Measurements from ENCODE around the gene BDKRB2. TPM values are rescaled to one million over a fixed set of nuclear protein-coding genes. Genes with fewer than 3 reads are reported as not detected.
"Not testable (repeated sequence)": the region's sequence is repeated elsewhere in the genome, so short reads cannot be mapped to it uniquely, and the experiment has no call there.

BDKRB2 gene
- polyA plus RNA-seq, 2 donors: 8.2 to 15.1 TPM

- H3K27ac ChIP-seq (ENCODE audit: low read depth in 2 of 2, low read length in 1 of 2): no peak overlapping the region
- no peaks in the 10 kb centered on the region for H3K4me1 ChIP-seq (ENCODE audit: control insufficient read depth in 2 of 2, insufficient read depth in 2 of 2, low read length in 1 of 2)
- H3K36me3 ChIP-seq (ENCODE audit: control insufficient read depth in 2 of 2, insufficient read depth in 2 of 2, low read length in 1 of 2): peaks cover 4 to 9% of the 10 kb centered on the region in 2 donors
- no peaks in the 10 kb centered on the region for H3K27me3 ChIP-seq (ENCODE audit: control insufficient read depth in 1 of 2, insufficient read depth in 2 of 2, low read length in 2 of 2)
- no peaks in the 10 kb centered on the region for H3K9me3 ChIP-seq (ENCODE audit: control insufficient read depth in 2 of 2, insufficient read depth in 1 of 2, low read depth in 1 of 2, low read length in 1 of 2)
- H3K4me3 ChIP-seq (ENCODE audit: low read depth in 1 of 2, low read length in 2 of 2): no peak overlapping the region
- 82 to 87% methylated on average over 11 of the region's 11 CpGs for WGBS, 2 donors
Measured at GRCh38 chr14:96232506-96232905, 27.9 kb downstream of the BDKRB2 start.

DNA sequence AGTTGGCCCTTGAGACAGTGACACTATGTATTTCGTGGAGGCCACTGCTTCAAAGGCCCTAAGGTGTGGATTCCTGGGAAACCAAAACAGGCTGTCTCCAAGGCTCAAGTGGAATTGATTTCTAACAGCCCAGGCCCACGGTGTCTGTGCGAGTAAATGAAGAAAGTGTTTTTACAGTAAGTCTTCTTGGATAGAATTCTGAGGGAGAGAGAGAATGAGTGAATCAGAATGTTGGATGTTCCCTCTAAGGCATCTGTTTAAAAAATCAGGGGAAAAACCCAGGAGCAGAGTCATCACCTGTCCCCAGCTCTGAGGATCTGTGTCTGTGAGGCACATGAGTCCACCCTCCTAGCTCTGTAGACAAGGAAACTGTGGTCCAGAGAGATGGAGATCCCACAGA, 29.0 kb downstream of the BDKRB2 start:
- Histone ChIP-seq H3K9me3 (ENCODE audit: control insufficient read depth in 2 of 2, insufficient read depth in 1 of 2, low read depth in 1 of 2, low read length in 1 of 2) (no peaks in the 10 kb centered on the region), H3K4me1 (ENCODE audit: control insufficient read depth in 2 of 2, insufficient read depth in 2 of 2, low read length in 1 of 2) (no peaks in the 10 kb centered on the region), H3K27ac (ENCODE audit: low read depth in 2 of 2, low read length in 1 of 2) (no peak overlapping the region), H3K36me3 (ENCODE audit: control insufficient read depth in 2 of 2, insufficient read depth in 2 of 2, low read length in 1 of 2) (peaks cover 4 to 17% of the 10 kb centered on the region in 2 donors), H3K27me3 (ENCODE audit: control insufficient read depth in 1 of 2, insufficient read depth in 2 of 2, low read length in 2 of 2) (no peaks in the 10 kb centered on the region), H3K4me3 (ENCODE audit: low read depth in 1 of 2, low read length in 2 of 2) (no peak overlapping the region)
- WGBS, 2 donors: 47 to 48% methylated on average over 3 of the region's 3 CpGs

DNA sequence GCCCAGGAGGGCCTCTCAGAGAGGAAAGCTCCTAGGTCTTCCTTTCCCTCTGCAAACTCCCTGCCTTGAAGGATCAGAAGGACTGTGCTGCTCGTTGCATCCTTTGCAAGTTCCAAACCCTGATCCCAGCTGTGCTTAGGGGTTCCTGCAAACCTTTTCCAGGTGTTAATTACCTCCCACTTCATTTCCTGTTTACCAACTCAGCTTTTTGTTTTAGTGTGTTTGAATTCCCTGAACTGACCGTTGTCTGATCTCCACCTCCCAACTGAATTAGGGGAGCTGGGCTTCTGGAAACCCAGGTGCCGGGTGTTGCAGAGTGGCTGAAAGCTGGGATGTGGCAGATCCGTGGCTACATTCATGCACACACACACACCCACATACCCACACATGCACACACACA, 30.8 kb downstream of the BDKRB2 start:
- Histone ChIP-seq H3K4me1 (ENCODE audit: control insufficient read depth in 2 of 2, insufficient read depth in 2 of 2, low read length in 1 of 2) (no peaks in the 10 kb centered on the region), H3K27ac (ENCODE audit: low read depth in 2 of 2, low read length in 1 of 2) (no peak overlapping the region), H3K27me3 (ENCODE audit: control insufficient read depth in 1 of 2, insufficient read depth in 2 of 2, low read length in 2 of 2) (no peaks in the 10 kb centered on the region), H3K36me3 (ENCODE audit: control insufficient read depth in 2 of 2, insufficient read depth in 2 of 2, low read length in 1 of 2) (peaks cover 7 to 27% of the 10 kb centered on the region in 2 donors), H3K9me3 (ENCODE audit: control insufficient read depth in 2 of 2, insufficient read depth in 1 of 2, low read depth in 1 of 2, low read length in 1 of 2) (no peaks in the 10 kb centered on the region), H3K4me3 (ENCODE audit: low read depth in 1 of 2, low read length in 2 of 2) (no peak overlapping the region)
- 67 to 71% methylated on average over 4 of the region's 4 CpGs for WGBS, 2 donors

DNA sequence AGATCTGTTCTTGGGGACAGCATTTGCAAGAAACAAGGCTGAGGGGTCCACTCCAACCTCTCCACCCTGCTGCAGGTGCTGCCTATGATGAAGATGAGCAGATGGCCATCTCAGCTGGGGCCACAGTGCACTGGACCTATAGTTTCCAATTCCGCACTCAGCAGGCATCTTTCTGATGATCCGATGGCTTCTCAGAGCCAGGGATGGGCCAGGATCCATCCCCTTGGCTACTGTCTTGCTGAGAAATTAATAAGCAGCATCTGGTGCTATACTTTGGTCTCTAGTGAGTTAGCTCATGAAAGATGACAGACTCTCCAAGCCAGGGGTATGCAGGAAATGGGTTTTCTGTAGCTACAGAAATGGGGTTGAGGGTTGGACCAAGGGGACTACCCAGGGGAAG, 33.0 kb downstream of the BDKRB2 start:
- H3K27ac ChIP-seq (ENCODE audit: low read depth in 2 of 2, low read length in 1 of 2): no peak overlapping the region
- H3K4me1 ChIP-seq (ENCODE audit: control insufficient read depth in 2 of 2, insufficient read depth in 2 of 2, low read length in 1 of 2): no peaks in the 10 kb centered on the region
- no peak overlapping the region for H3K4me3 ChIP-seq (ENCODE audit: low read depth in 1 of 2, low read length in 2 of 2)
- no peaks in the 10 kb centered on the region for H3K9me3 ChIP-seq (ENCODE audit: control insufficient read depth in 2 of 2, insufficient read depth in 1 of 2, low read depth in 1 of 2, low read length in 1 of 2)
- H3K36me3 ChIP-seq (ENCODE audit: control insufficient read depth in 2 of 2, insufficient read depth in 2 of 2, low read length in 1 of 2): peaks cover 7 to 49% of the 10 kb centered on the region in 2 donors
- 91 to 95% methylated on average over 2 of the region's 2 CpGs for WGBS, 2 donors
- H3K27me3 ChIP-seq (ENCODE audit: control insufficient read depth in 1 of 2, insufficient read depth in 2 of 2, low read length in 2 of 2): no peaks in the 10 kb centered on the region

- H3K36me3 ChIP-seq (ENCODE audit: control insufficient read depth in 2 of 2, insufficient read depth in 2 of 2, low read length in 1 of 2): peaks cover 7 to 45% of the 10 kb centered on the region in 2 donors
- no peaks in the 10 kb centered on the region for H3K9me3 ChIP-seq (ENCODE audit: control insufficient read depth in 2 of 2, insufficient read depth in 1 of 2, low read depth in 1 of 2, low read length in 1 of 2)
- 67 to 75% methylated on average over 7 of the region's 7 CpGs for WGBS, 2 donors
- H3K4me3 ChIP-seq (ENCODE audit: low read depth in 1 of 2, low read length in 2 of 2): no peak overlapping the region
- no peaks in the 10 kb centered on the region for H3K4me1 ChIP-seq (ENCODE audit: control insufficient read depth in 2 of 2, insufficient read depth in 2 of 2, low read length in 1 of 2)
- no peak overlapping the region for H3K27ac ChIP-seq (ENCODE audit: low read depth in 2 of 2, low read length in 1 of 2)
- H3K27me3 ChIP-seq (ENCODE audit: control insufficient read depth in 1 of 2, insufficient read depth in 2 of 2, low read length in 2 of 2): no peaks in the 10 kb centered on the region
Measured at GRCh38 chr14:96238676-96239265, 34.1 kb downstream of the BDKRB2 start.

GRCh38 chr14:96239711-96240141, 35.1 kb downstream of the BDKRB2 start:
- Histone ChIP-seq H3K4me3 (ENCODE audit: low read depth in 1 of 2, low read length in 2 of 2) (no peak overlapping the region), H3K4me1 (ENCODE audit: control insufficient read depth in 2 of 2, insufficient read depth in 2 of 2, low read length in 1 of 2) (no peaks in the 10 kb centered on the region), H3K36me3 (ENCODE audit: control insufficient read depth in 2 of 2, insufficient read depth in 2 of 2, low read length in 1 of 2) (peaks cover 7 to 45% of the 10 kb centered on the region in 2 donors), H3K9me3 (ENCODE audit: control insufficient read depth in 2 of 2, insufficient read depth in 1 of 2, low read depth in 1 of 2, low read length in 1 of 2) (no peaks in the 10 kb centered on the region), H3K27me3 (ENCODE audit: control insufficient read depth in 1 of 2, insufficient read depth in 2 of 2, low read length in 2 of 2) (no peaks in the 10 kb centered on the region), H3K27ac (ENCODE audit: low read depth in 2 of 2, low read length in 1 of 2) (no peak overlapping the region)
- WGBS, 2 donors: 75% methylated on average over 9 of the region's 9 CpGs

DNA sequence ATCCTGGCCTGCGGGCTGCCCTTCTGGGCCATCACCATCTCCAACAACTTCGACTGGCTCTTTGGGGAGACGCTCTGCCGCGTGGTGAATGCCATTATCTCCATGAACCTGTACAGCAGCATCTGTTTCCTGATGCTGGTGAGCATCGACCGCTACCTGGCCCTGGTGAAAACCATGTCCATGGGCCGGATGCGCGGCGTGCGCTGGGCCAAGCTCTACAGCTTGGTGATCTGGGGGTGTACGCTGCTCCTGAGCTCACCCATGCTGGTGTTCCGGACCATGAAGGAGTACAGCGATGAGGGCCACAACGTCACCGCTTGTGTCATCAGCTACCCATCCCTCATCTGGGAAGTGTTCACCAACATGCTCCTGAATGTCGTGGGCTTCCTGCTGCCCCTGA, 36.0 kb downstream of the BDKRB2 start:
- H3K9me3 ChIP-seq (ENCODE audit: control insufficient read depth in 2 of 2, insufficient read depth in 1 of 2, low read depth in 1 of 2, low read length in 1 of 2): no peaks in the 10 kb centered on the region
- H3K27me3 ChIP-seq (ENCODE audit: control insufficient read depth in 1 of 2, insufficient read depth in 2 of 2, low read length in 2 of 2): no peaks in the 10 kb centered on the region
- H3K4me1 ChIP-seq (ENCODE audit: control insufficient read depth in 2 of 2, insufficient read depth in 2 of 2, low read length in 1 of 2): no peaks in the 10 kb centered on the region
- 95% methylated on average over 18 of the region's 18 CpGs for WGBS, 2 donors
- H3K27ac ChIP-seq (ENCODE audit: low read depth in 2 of 2, low read length in 1 of 2): no peak overlapping the region
- H3K36me3 ChIP-seq (ENCODE audit: control insufficient read depth in 2 of 2, insufficient read depth in 2 of 2, low read length in 1 of 2): peaks cover 7 to 45% of the 10 kb centered on the region in 2 donors
- H3K4me3 ChIP-seq (ENCODE audit: low read depth in 1 of 2, low read length in 2 of 2): no peak overlapping the region

GRCh38 chr14:96242126-96242525, 37.5 kb downstream of the BDKRB2 start:
- WGBS, 2 donors: 92 to 96% methylated on average over 10 of the region's 10 CpGs
- Histone ChIP-seq H3K9me3 (ENCODE audit: control insufficient read depth in 2 of 2, insufficient read depth in 1 of 2, low read depth in 1 of 2, low read length in 1 of 2) (no peaks in the 10 kb centered on the region), H3K27me3 (ENCODE audit: control insufficient read depth in 1 of 2, insufficient read depth in 2 of 2, low read length in 2 of 2) (no peaks in the 10 kb centered on the region), H3K27ac (ENCODE audit: low read depth in 2 of 2, low read length in 1 of 2) (no peak overlapping the region), H3K4me3 (ENCODE audit: low read depth in 1 of 2, low read length in 2 of 2) (no peak overlapping the region), H3K36me3 (ENCODE audit: control insufficient read depth in 2 of 2, insufficient read depth in 2 of 2, low read length in 1 of 2) (peaks cover 6 to 43% of the 10 kb centered on the region in 2 donors), H3K4me1 (ENCODE audit: control insufficient read depth in 2 of 2, insufficient read depth in 2 of 2, low read length in 1 of 2) (no peaks in the 10 kb centered on the region)

- H3K4me1 ChIP-seq (ENCODE audit: control insufficient read depth in 2 of 2, insufficient read depth in 2 of 2, low read length in 1 of 2): no peaks in the 10 kb centered on the region
- WGBS, 2 donors: 59 to 60% methylated on average over 5 of the region's 5 CpGs
- H3K27ac ChIP-seq (ENCODE audit: low read depth in 2 of 2, low read length in 1 of 2): no peak overlapping the region
- no peaks in the 10 kb centered on the region for H3K27me3 ChIP-seq (ENCODE audit: control insufficient read depth in 1 of 2, insufficient read depth in 2 of 2, low read length in 2 of 2)
- no peaks in the 10 kb centered on the region for H3K9me3 ChIP-seq (ENCODE audit: control insufficient read depth in 2 of 2, insufficient read depth in 1 of 2, low read depth in 1 of 2, low read length in 1 of 2)
- peaks cover 3 to 34% of the 10 kb centered on the region in 2 donors for H3K36me3 ChIP-seq (ENCODE audit: control insufficient read depth in 2 of 2, insufficient read depth in 2 of 2, low read length in 1 of 2)
- H3K4me3 ChIP-seq (ENCODE audit: low read depth in 1 of 2, low read length in 2 of 2): no peak overlapping the region
Measured at GRCh38 chr14:96243785-96244184, 39.1 kb downstream of the BDKRB2 start.

DNA sequence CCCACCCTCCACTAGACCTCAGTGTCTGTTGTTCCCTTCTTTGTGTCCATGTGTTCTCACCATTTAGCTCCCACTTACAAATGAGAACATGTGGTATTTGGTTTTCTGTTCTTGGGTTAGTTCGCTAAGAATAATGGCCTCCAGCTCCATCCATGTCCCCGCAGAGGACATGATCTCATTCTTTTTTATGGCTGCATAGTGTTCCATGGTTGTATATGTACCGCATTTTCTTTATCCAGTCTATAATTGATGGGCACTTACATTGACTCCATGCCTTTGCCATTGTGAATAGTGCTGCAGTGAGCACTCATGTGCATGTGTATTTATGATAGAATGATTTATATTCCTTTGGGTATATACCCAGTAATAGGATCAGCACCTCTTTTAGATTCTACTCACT, 40.4 kb downstream of the BDKRB2 start:
- peaks cover 0 to 27% of the 10 kb centered on the region in 2 donors for H3K36me3 ChIP-seq (ENCODE audit: control insufficient read depth in 2 of 2, insufficient read depth in 2 of 2, low read length in 1 of 2)
- H3K4me1 ChIP-seq (ENCODE audit: control insufficient read depth in 2 of 2, insufficient read depth in 2 of 2, low read length in 1 of 2); H3K27ac ChIP-seq (ENCODE audit: low read depth in 2 of 2, low read length in 1 of 2); H3K27me3 ChIP-seq (ENCODE audit: control insufficient read depth in 1 of 2, insufficient read depth in 2 of 2, low read length in 2 of 2); H3K9me3 ChIP-seq (ENCODE audit: control insufficient read depth in 2 of 2, insufficient read depth in 1 of 2, low read depth in 1 of 2, low read length in 1 of 2); H3K4me3 ChIP-seq (ENCODE audit: low read depth in 1 of 2, low read length in 2 of 2): not testable (repeated sequence)
- 97% methylated on average over 3 of the region's 3 CpGs for WGBS, 2 donors
